ENCODE data around the gene CLIC4.
"Not testable (repeated sequence)": the region's sequence is repeated elsewhere in the genome, so short reads cannot be mapped to it uniquely, and the experiment has no call there.

Gene CLIC4

DNA sequence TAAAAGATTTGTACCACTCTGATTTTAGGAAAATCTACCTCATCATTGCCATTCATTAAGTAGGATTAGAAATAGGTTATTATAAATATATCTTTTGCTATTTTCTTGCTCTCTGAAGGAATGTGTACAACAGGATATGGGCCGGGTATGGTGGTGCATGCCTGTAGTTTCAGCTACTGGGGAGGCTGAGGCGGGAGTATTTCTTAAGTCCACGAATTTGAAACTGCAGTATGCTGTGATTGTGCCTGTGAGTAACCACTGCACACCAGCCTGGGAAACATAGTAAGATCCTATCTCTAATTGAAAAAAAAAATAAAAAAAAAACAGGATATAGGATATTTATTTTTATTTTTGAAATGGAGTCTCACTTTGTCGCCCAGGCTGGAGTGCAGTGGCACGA lies 50.0 kb downstream of the CLIC4 start:
- TF ChIP-seq, protein P1, sequence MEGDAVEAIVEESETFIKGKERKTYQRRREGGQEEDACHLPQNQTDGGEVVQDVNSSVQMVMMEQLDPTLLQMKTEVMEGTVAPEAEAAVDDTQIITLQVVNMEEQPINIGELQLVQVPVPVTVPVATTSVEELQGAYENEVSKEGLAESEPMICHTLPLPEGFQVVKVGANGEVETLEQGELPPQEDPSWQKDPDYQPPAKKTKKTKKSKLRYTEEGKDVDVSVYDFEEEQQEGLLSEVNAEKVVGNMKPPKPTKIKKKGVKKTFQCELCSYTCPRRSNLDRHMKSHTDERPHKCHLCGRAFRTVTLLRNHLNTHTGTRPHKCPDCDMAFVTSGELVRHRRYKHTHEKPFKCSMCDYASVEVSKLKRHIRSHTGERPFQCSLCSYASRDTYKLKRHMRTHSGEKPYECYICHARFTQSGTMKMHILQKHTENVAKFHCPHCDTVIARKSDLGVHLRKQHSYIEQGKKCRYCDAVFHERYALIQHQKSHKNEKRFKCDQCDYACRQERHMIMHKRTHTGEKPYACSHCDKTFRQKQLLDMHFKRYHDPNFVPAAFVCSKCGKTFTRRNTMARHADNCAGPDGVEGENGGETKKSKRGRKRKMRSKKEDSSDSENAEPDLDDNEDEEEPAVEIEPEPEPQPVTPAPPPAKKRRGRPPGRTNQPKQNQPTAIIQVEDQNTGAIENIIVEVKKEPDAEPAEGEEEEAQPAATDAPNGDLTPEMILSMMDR (IDR thresholded peaks at IDR 0.05): no peak
- Histone ChIP-seq H3K4me3 (no peak overlapping the region), H3K27ac (peak overlapping the region; percentile 72 to 79), H3K4me1 (peaks cover 0 to 86% (median 44%) of the 10 kb centered on the region in 4 donors), H3K9me3 (no peaks in the 10 kb centered on the region), H3K27me3 (no peaks in the 10 kb centered on the region), H3K36me3 (peaks cover 0 to 19% (median 9%) of the 10 kb centered on the region in 3 donors)
- no peak for DNase-seq
- intact Hi-C loops (cut with DNase I; ENCODE audit: low total_unique reads): no loop called here

DNA sequence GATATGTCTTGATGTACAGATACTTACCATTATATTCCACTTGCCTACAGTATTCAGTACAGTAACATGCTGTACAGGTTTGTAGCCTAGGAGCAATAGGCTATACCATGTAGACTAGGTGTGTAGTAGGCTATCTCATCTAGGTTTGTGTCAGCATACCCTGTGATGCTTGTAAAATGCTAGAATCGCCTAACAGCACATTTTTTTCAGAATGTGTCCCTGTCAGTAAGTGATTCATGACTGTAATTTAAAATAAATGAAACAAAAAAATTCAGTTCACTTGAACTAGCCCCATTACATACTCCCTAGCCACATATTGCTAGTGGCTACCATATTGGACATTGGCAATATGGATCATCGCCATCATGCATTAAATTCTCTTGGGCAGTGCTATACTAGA lies 51.3 kb downstream of the CLIC4 start:
- H3K4me1 ChIP-seq: peaks cover 0 to 84% (median 47%) of the 10 kb centered on the region in 4 donors
- no peak for DNase-seq
- no peaks in the 10 kb centered on the region for H3K9me3 ChIP-seq
- intact Hi-C loops (cut with DNase I; ENCODE audit: low total_unique reads): no loop called here
- TF ChIP-seq, protein P1 (IDR thresholded peaks at IDR 0.05): no peak
- peak overlapping the region; percentile 72 to 79 for H3K27ac ChIP-seq
- H3K27me3 ChIP-seq: no peaks in the 10 kb centered on the region
- no peak overlapping the region for H3K4me3 ChIP-seq
- peaks cover 0 to 19% (median 9%) of the 10 kb centered on the region in 3 donors for H3K36me3 ChIP-seq

DNA sequence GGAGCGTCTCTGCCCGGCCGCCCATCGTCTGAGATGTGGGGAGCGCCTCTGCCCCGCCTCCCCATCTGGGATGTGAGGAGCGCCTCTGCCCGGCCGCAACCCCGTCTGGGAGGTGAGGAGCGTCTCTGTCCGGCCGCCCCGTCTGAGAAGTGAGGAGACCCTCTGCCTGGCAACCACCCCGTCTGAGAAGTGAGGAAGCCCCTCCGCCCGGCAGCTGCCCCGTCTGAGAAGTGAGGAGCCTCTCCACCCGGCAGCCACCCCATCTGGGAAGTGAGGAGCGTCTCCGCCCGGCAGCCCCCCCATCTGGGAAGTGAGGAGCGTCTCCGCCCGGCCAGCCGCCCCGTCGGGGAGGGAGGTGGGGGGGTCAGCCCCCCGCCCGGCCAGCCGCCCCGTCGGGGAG lies 54.0 kb downstream of the CLIC4 start:
- H3K9me3 ChIP-seq; intact Hi-C loops (cut with DNase I; ENCODE audit: low total_unique reads); DNase-seq; H3K27ac ChIP-seq; H3K27me3 ChIP-seq; H3K4me3 ChIP-seq: not testable (repeated sequence)
- Histone ChIP-seq H3K36me3 (peaks cover 0 to 19% (median 9%) of the 10 kb centered on the region in 3 donors), H3K4me1 (peaks cover 0 to 86% (median 51%) of the 10 kb centered on the region in 4 donors)

DNA sequence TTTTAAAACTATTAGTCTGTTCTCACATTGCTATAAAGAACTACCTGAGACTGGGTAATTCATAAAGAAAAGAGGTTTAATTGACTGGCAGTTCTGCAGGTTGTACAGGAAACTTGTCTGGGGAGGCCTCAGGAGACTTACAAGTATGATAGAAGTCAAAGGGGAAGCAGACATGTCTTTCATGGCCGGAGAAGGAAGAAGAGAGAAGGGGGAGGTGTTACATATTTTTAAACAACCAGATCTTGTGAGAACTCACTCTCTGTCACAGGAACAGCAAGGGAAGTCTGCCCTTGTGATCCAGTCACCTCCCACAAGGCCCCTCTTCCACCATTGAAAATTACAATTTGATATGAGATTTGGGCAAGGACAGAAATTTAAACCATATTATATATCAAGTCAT lies 55.9 kb downstream of the CLIC4 start:
- DNase-seq: no peak
- peak overlapping the region; percentile 68 to 70 for H3K27ac ChIP-seq
- H3K9me3 ChIP-seq: no peaks in the 10 kb centered on the region
- intact Hi-C loops (cut with DNase I; ENCODE audit: low total_unique reads): no loop called here
- H3K27me3 ChIP-seq: no peaks in the 10 kb centered on the region
- H3K36me3 ChIP-seq: peaks cover 0 to 19% (median 9%) of the 10 kb centered on the region in 3 donors
- no peak overlapping the region for H3K4me3 ChIP-seq
- TF ChIP-seq, protein P1 (IDR thresholded peaks at IDR 0.05): no peak
- peaks cover 0 to 86% (median 44%) of the 10 kb centered on the region in 4 donors for H3K4me1 ChIP-seq

DNA sequence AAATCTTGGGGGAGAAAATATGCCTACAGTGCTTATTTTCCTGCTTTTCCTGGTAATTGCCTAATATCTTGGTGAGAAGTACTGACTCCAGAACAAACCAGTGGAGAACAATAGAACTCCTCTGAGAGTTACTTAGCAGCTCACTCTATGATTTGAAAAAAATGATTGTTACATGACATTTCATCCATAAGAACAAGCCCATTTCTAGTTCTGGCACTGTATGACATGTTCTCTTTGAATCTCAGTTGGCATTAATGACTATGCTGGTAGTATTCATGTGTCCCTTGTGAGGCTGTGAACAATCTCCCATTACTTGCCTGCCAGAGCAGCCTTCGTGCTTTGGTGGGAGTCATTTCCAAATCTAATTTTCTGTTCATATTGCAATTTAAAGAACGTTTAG lies 58.0 kb downstream of the CLIC4 start:
- Histone ChIP-seq H3K9me3 (no peaks in the 10 kb centered on the region), H3K4me1 (peaks cover 0 to 85% (median 44%) of the 10 kb centered on the region in 4 donors), H3K36me3 (peaks cover 0 to 11% (median 9%) of the 10 kb centered on the region in 3 donors), H3K27me3 (no peaks in the 10 kb centered on the region), H3K27ac (peak overlapping the region; percentile 64 to 70), H3K4me3 (no peak overlapping the region)
- intact Hi-C loops (cut with DNase I; ENCODE audit: low total_unique reads): no loop called here
- DNase-seq: no peak
- TF ChIP-seq, protein P1 (IDR thresholded peaks at IDR 0.05): no peak

DNA sequence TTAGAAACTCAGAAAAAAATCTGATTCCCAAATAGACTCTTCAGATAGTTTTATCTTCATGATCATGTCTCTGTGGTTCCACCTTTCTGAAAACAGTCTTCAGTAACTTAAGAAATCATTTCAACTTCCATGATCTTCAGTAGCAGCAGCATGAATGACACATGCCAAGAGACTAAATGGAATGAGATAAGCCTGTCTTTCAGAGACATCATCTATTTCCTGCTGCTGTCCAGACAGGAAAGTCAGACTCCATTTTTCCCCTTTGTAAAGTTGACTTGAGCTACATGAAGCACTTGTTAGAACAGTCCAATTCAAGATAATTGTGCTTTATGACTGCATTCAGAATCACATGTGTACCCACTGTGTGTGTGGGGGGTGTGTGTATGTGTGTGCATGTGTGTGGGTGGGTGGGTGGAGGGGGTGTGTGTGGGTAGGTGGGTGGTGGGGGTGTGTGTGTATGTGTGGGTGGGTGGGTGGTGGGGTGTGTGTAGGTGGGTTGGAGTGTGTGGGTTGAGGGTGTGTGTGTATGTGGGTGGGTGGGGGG lies 58.8 kb downstream of the CLIC4 start:
- H3K27ac ChIP-seq: peak overlapping the region; percentile 64 to 70

More for the DNA sequence above, 58.8 kb downstream of the CLIC4 start:
- peaks cover 0 to 4% (median 4%) of the 10 kb centered on the region in 3 donors for H3K36me3 ChIP-seq
- no peak overlapping the region for H3K4me3 ChIP-seq
- no peaks in the 10 kb centered on the region for H3K27me3 ChIP-seq
- intact Hi-C loops (cut with DNase I; ENCODE audit: low total_unique reads): no loop called here
- no peaks in the 10 kb centered on the region for H3K9me3 ChIP-seq
- peaks cover 0 to 85% (median 42%) of the 10 kb centered on the region in 4 donors for H3K4me1 ChIP-seq
- TF ChIP-seq, protein P1 (IDR thresholded peaks at IDR 0.05): no peak
- no peak for DNase-seq

Measured in tibial artery (tissue), 4 donors.